ENCODE results near the gene AK4.

The AK4 gene

DNA sequence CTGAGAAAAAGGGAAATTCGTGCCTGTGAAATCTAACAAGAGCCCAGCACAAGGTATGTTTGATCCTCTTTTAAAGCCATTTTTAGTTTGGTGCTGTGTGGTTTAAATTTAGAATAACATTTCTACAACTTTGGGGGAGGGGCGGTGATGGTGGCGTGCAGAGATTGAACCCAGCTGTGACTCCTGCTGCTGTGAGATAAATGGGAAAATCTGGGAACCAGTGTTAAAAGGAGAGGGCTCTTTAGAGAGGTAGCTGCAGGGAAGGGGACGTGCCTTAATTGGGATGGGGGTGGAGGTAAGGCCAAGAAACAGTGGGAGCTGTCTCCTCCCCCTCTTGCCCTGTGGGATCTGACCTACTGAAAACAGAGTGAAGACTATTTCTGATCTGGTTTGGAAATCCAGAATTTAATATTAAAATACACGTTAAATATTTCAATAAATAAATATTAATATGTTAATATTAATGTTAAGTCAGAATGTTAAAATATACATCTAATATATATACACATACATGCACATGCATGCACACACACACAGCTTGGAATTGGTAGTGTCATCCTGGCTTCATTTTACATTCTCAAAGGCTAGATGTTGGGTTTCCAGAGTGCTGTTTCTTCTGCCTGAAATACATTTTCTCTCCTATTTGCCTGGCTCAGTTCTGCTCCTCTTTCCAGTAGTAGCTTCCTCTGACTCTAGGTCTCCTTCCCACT is 131.2 kb downstream of the AK4 start:
- H3K27me3 ChIP-seq (ENCODE audit: insufficient read depth, low read length, poor library complexity): no peaks in the 10 kb centered on the region
- DNase-seq (no peak), ATAC-seq (ENCODE audit: insufficient read depth, low read depth) (no peak)
- H3K4me2 ChIP-seq (ENCODE audit: insufficient read depth, low read length): no peak overlapping the region
- TF ChIP-seq, protein P1, sequence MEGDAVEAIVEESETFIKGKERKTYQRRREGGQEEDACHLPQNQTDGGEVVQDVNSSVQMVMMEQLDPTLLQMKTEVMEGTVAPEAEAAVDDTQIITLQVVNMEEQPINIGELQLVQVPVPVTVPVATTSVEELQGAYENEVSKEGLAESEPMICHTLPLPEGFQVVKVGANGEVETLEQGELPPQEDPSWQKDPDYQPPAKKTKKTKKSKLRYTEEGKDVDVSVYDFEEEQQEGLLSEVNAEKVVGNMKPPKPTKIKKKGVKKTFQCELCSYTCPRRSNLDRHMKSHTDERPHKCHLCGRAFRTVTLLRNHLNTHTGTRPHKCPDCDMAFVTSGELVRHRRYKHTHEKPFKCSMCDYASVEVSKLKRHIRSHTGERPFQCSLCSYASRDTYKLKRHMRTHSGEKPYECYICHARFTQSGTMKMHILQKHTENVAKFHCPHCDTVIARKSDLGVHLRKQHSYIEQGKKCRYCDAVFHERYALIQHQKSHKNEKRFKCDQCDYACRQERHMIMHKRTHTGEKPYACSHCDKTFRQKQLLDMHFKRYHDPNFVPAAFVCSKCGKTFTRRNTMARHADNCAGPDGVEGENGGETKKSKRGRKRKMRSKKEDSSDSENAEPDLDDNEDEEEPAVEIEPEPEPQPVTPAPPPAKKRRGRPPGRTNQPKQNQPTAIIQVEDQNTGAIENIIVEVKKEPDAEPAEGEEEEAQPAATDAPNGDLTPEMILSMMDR (IDR thresholded peaks at IDR 0.05; ENCODE audit: borderline replicate concordance, extremely low read depth, low read length, poor library complexity, severe bottlenecking): no peak
- TF ChIP-seq EZH2 (IDR thresholded peaks at IDR 0.05; ENCODE audit: borderline replicate concordance, low read depth, low read length, severe bottlenecking): no peak
- H3K4me1 ChIP-seq (ENCODE audit: insufficient read depth, low read length): no peaks in the 10 kb centered on the region
- H3K27ac ChIP-seq (ENCODE audit: low read length): no peak overlapping the region
- H3K4me3 ChIP-seq (ENCODE audit: low read depth in 1 of 2, low read length in 2 of 2): no peak overlapping the region
- no peaks in the 10 kb centered on the region for H3K9me3 ChIP-seq (ENCODE audit: insufficient read depth, low read length, severe bottlenecking)
- no peaks in the 10 kb centered on the region for H3K36me3 ChIP-seq (ENCODE audit: insufficient read depth, low read length)
- no peaks in the 10 kb centered on the region for H3K79me2 ChIP-seq (ENCODE audit: insufficient read depth, low read length)
- H2AFZ ChIP-seq (ENCODE audit: low read depth, low read length): no peak overlapping the region
- no peak overlapping the region for H3K9ac ChIP-seq (ENCODE audit: low read depth, low read length)
- no peaks in the 10 kb centered on the region; the same call in 1 of the 2 replicates for H4K20me1 ChIP-seq (ENCODE audit: insufficient read depth, low read length)

All from DND-41 (cell line).